Kasumi-1 (cell line): Measurements from ENCODE around the gene KRTAP10-12.
"Not testable (repeated sequence)": the region's sequence is repeated elsewhere in the genome, so short reads cannot be mapped to it uniquely, and the experiment has no call there.

Source experiments
- DNase-seq, 2 experiments: peaks; one replicate each; lab custom pipeline; 2025; lab: John Stamatoyannopoulos, UW

Gene KRTAP10-12

DNA sequence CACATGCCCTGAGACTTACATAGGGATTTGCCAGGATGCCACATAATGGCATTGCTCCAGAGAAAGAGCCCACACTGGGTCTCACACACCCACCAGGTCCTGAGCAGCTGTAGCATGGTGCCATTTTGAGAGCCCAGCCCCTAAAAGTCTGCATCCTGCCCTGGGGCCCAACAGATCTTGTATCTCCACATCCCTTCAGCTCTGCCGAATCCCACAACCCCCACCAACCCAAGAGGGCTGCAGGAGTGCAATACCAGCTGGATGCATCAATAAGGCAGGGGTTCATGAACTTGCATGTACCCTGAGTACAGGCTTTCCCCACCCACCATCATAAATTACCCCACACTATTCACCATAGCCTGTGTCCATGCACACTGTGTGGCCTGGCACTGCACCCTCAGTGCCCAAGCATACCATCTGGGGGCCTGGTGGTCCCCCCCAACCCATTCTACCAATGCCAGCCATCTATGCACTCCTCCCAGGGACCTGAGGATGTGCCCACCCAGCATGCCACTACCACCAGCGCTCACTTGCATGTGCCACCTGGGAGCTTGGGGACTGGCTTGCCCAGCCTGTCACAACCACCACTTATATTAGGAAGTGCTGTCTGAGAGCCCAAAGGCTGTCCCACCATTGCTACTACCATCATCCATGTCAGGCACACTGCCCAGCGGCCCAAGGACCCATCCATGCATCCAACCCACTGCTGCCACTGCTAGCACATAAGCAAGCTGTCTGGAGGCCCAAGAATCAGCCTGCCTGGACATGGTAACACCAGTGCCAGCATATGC is 26.1 kb upstream of the KRTAP10-12 start:
- no peak for DNase-seq

DNA sequence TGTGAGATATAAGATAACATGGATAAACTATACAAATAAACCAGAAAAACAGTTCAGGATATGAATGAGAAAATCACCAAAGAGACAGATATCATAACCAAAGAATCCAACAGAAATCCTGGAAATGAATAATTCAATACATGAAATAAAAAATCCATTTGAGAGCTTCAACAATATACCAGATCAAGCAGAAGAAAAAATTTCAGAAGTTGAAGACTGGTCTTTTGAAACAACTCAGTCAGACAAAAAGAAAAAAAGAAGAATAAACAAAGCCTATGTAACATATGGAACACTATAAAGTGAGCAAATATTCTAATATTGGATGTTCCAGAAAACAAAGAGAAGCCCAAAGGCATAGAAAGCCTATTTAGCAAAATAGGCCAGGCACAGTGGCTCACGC is 25.1 kb upstream of the KRTAP10-12 start:
- DNase-seq: no peak

DNA sequence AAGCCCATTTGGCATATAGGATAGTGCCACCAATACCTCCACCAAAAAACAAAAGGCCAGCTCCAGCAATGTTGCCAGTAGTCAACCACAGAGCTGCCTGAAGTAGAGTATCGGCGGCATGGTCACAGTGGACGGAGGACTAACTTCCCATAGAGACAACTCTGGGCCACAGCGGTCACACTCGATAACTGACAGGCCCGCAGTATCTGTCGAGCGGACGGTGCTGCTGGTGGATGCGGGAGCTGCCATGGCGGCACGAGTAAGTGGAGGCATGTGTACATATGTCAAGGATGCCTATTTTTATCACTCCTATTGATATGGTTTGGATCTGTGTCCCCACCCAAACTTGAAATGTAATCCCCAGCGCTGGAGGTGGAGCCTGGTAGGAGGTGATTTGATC is 19.1 kb upstream of the KRTAP10-12 start:
- no peak for DNase-seq

DNA sequence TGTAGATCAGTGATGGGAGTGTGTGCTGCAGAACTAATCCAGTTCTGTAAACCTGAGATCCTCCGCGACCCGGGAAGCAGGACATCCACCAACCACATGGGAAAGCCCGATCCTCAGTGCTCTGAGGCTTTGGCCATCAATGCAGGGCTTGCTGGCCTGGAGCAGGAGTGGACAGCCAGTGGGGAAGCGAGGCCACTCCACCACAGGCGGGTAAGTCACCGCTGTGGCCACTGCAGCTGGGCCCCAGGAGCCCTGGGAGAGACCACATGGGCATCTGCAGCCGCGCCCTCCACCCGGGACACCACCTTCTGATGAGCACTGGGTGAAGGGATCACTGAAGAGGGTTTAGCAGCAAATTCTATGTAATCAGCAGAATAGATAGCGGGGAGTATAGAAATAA is 15.8 kb upstream of the KRTAP10-12 start:
- DNase-seq: no peak

DNA sequence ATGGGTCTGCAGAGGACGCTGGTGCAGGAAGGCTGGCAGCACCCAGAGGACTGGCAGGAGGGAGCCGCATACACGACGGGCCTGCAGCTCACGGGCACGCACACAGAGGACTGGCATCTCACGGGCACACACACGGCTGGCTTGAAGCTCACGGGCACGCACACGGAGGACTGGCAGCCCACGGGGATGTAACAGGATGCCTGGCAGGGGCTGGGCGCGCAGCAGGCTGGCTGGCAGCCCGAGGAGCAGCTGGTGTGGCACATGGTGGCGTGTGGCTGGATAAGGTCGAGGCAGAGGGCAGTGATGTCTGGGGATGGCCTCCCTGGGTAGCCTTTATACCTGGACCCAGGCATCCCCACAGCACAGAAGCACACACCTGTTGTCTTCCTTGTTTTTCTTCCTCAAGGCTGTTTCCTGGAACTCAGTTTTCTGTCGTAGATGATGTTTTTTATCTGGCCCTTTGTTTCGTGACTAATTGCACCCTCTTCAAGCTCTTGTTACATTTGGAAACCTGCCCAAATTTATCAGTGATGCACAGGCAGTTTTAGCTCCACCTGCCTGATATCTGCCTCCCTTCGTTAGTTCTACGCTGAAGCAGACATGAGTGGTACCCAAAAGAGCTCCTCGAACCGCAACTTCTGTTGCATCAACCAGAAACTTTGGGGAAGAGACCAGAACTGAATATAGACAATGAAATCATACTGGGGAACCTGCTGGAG is 15.0 kb upstream of the KRTAP10-12 start, which contains the start of gene KRTAP12-1:
Gene KRTAP12-1, minus strand, starts transcription at position 303 of the 719 bp plus-strand sequence. Its CDS starts 40 bp downstream, at position 263.
- DNase-seq: no peak

DNA sequence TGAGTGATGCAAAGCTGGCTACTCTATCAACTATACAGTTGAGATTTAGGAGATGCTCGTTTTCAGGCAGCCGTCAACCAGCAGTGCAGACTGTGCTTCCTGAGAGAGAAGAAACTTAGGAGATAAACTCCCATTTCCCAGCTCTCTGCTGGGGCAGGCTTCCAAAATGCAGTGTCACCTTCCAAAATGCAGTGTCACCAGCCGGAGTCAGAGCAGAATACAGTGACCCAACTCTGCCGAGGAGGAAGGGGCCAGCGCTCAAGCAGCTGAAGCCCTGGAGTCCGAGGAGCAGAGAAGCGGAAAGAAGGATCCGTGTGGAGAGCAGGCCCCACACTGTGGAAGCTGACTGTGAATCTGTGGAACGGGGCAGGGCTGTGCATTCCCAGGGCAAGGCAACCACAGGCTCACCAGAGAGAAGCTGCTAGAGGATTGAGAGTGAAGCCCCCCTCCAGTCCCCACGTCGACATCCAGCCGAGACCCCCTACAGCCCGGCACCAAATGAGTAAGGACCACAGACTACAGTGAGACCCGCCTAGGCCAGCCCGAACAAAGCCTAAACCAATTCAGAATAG is 14.3 kb upstream of the KRTAP10-12 start:
- no peak for DNase-seq

DNA sequence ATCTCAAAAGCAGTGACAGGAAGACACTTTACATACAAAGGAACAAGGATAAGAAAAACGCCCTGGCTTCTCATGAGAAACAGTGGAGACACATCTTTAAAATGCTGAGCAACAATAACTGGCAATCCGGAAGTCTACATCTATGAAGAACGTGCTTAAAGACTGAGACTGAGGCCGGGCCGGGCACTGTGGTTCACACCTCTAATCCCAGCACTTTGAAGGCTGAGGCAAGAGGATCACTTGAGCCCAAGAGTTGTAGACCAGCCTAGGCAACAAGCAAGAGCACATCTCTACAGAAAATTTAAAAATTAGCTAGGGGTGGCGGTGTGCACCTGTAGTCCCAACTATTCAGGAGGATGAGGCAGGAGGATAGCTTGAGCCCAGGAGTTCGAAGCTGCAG is 12.9 kb upstream of the KRTAP10-12 start:
- DNase-seq: no peak

DNA sequence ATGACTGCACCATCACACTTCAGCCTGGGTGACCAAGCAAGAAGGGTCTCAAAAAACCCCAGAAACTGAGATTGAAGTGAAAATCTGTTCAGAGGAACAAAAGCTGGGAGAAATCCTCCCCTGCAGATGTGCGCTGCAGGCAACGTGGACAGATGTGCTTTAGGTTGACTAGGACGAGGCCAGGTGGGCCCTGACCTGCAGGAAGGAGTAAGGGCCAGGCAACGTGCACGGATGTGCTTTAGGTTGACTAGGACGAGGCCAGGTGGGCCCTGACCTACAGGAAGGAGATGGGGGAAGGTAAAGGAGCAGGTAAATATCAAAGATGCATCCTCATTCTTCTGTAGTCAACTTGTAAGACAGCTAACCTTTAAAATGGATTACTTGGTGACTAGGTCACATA is 12.5 kb upstream of the KRTAP10-12 start:
- no peak for DNase-seq

DNA sequence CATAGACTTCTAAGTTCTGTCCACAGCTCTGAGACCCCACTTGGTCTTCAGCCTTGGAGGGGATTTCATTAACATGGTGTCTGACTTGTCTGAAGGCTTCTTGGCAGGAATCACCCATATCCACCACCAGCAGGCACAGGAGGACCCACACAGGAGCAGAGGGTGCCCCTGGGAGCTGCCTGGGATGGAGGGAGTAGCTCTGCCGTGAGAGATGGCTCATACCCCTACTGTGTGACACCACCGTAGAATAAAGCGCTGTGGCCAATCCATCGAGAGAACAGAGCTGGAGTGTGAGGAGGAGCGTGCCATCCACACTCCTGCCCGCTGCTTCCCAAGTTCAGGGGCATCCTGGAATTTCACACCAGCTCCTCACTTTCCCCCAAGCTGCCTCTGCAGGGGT is 11.9 kb upstream of the KRTAP10-12 start:
- not testable (repeated sequence) for DNase-seq

DNA sequence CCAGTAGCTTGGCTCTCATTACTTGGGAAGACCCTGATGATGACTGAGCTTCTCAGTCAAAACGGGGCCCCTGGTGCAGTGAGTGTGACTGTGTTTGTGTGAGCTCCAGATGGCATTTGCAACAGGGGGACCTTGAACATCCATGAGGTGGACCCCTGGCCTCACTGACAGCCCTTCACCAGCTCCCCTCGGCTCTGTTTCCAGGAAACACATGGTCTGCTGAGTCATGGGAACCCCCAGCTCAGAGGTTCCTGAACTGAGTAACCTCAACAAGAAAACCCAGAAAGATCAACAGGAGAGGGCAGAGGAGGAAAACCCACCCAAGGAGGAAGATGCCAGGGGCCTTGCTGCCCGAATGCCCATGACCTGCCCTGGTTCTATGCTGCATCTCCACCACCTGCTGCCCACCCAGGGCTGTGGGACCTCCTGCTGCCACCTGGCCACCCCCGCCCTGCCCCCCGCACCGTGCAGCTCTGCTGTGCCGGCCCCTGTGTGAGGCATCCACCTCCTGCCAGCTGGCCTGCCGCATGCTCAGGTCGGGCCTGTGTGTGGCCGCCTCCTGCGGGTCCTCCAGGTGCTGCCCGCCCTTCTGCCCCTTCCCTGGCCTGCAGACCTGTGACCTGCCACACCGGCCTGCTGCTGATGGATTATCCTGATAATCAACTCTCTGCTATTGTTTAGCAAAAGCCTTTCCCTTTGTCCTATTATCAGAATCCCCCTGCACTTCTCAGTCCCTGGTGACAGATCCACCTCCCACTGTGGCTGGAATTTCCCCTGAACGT is 10.8 kb upstream of the KRTAP10-12 start:
- no peak for DNase-seq

DNA sequence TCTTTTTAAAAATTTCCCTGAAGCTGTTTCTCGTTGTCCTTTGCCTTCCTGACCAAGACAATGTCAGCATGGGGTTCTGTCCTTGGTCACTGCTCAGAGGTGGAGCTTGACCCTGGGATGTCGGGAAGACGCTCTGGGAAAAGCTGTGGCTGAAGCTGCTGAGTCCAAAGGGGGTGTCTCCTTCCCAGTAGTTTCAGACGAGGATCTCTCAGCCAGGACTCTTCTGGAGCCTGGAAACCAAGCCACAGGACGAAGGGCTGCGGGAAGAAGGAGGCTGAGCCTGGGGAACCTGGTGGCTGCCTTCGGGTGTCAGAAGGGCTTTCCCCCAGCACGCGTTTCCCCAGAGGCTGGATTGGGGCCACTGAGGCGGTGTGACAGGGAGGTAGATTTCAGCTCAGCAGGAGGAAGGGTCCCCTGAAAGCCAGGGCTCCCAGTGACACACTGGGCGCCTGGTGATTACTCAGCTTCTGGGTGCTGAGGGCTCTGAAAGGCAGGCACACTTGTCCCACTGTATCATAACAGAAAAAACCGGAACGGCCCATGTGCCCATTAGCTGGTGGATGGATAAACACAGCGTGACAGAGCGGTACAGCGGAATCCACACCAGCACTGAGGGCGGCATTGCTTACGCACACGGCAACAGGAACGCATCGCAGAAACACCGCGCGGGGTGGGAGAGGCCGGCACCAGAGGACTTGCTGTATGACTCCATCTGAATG is 10.0 kb upstream of the KRTAP10-12 start:
- no peak for DNase-seq

DNA sequence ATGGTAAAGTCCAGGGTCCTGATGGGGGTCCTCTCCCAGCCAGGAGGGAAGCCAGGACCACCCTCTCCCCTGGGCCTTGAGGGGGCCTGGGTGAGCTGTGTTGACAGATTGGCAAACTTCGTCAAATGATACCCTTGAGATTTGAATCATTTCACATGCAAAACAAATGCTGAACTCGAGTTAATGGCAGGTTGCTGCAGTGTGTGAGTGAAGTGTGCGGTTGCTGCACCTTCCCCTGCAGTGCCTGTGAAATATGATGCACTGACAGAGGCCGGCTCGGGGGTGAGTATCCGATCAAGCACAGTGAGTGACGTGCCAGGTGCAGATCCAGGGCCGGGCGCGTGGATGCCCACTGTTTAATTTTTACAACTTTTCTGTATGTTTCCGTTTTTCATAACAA is 9.3 kb upstream of the KRTAP10-12 start:
- DNase-seq: no peak

DNA sequence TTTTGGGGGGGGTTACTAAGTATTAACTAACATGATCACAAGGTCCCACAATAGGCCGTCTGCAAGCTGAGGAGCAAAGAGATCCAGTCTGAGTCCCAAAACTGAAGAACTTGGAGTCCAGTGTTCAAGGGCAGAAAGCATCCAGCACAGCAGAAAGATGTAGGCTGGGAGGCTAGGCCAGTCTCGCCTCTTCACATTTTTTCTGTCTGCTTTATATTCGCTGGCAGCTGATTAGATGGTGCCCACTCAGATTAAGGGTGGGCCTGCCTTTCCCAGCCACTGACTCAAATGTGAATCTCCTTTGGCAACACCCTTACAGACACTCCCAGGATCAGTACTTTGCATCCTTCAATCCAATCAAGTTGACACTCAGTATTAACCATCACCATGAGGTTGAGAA is 7.2 kb upstream of the KRTAP10-12 start:
- not testable (repeated sequence) for DNase-seq

DNA sequence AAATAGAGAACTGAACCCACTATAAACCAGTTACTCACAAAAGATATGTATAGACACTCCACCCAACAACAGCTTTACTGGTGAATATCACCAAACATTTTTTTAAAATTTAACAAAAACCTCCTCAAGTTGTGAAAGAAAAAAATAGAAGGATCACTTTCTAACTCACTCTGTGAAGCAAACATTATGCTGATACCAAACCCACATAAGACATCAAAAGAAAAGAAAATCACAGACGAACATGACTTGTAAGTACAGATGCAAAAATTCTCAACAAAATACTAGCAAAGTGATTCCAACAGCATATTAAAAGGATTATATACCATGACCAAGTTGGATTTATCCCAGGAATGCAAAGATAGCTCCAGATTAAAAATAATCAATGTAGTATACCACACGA is 5.3 kb upstream of the KRTAP10-12 start:
- no peak for DNase-seq

DNA sequence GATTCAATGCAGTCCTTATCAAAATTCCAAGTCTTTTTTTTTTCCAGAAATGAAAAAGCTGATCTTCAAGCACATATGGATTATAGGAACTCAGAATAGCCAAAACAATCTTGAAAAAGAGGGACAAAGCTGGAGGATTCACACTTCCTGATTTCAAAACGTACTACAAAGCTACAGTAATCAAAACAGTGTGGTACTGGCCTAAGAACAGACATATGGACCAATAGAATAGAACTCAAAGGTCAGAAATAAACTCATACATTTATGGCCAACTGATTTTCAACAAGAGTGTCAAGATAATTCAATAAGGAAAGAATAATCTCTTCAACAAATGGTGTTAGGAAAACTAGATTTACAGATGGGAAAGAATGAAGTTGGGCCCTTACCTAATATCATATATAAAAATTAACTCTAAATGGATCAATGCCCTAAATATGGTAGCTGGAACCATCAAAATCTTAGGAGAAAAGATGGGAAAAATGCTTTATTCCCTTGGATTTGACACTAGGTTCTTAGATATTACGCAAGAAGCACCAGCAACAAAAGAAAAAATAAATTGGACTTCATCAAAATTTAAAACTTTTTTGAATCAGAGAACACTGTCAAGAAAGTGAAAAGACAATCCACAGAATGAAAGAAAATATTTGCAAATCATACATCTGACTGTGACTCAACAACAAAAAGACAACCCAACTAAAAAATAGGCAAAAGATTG is 4.0 kb upstream of the KRTAP10-12 start:
- no peak for DNase-seq

DNA sequence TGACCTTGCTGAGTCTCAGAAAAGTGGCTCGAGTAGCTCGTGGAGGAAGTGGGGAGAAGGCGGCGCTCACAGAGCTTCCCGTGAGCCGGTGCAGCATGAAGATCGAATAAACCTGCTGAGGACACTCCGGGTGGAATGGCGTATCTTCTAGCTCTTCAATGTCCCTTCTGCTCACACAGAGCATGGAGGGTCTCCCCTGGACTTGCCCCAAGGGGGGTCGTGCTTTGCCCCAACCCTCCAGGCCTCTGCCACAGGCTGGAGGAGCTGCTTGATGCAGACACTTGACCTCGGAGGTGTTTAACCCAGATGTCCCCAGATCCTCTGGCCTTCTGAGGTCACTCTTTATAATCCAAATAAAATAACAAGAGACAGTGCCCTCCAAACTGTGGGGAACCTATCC is 2.2 kb upstream of the KRTAP10-12 start:
- DNase-seq: no peak

DNA sequence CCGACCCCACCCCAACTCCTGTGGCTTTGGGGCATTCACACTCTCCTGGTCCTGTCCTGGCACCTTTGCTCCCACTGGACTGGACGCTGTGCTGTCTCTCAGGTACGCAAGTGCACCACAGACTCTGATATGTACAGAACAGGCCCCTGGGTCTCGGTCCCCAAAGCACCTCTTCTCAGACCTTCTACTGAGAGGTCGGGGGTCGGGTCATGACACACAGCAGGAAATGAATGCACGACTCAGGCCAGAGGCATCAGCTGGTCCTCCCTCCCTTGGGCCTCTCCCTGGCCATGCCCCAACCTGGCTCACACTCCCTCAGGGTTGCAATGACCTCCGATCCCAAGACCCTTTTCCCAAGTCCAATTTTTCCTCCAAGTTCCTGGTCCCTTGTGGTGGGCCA is 1.8 kb upstream of the KRTAP10-12 start:
- DNase-seq: no peak

DNA sequence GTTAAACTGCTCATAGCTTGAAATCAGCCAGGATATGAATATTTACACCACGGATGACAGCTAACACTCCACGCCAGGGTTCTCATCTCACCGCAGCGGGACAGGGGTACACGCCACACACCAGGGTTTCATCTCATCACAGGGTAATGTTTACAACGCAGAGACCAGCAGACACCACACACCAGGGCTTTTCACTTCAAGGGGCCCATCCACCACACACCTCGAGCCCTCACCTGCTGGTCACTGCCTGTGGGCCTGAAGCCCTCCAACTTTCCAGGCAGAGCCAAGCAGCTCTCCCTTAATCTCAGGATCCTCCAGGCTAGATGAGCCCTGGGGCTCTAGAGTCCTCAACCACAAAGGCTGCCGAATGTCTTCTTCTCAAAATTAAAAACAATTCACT is 1.3 kb upstream of the KRTAP10-12 start:
- DNase-seq: no peak

DNA sequence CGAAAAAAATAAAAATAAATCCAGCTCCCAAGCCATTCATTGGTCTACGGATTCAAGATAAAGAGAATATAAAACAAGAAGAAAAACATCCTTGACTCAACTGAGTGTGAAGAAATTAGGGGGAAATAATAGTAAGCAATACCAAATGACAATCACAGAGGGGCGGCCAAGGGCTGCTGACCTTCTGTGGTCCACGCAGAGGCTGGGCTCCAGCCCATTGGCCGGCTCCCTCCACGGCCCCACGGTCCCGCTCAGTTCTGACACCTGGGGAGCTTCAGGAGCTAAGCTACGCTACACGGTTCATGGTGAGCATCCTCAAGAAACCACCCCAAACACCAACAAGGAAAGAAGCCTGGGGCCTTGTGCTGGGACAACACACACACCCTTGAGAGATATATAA is 400 bp upstream of the KRTAP10-12 start:
- DNase-seq: no peak

DNA sequence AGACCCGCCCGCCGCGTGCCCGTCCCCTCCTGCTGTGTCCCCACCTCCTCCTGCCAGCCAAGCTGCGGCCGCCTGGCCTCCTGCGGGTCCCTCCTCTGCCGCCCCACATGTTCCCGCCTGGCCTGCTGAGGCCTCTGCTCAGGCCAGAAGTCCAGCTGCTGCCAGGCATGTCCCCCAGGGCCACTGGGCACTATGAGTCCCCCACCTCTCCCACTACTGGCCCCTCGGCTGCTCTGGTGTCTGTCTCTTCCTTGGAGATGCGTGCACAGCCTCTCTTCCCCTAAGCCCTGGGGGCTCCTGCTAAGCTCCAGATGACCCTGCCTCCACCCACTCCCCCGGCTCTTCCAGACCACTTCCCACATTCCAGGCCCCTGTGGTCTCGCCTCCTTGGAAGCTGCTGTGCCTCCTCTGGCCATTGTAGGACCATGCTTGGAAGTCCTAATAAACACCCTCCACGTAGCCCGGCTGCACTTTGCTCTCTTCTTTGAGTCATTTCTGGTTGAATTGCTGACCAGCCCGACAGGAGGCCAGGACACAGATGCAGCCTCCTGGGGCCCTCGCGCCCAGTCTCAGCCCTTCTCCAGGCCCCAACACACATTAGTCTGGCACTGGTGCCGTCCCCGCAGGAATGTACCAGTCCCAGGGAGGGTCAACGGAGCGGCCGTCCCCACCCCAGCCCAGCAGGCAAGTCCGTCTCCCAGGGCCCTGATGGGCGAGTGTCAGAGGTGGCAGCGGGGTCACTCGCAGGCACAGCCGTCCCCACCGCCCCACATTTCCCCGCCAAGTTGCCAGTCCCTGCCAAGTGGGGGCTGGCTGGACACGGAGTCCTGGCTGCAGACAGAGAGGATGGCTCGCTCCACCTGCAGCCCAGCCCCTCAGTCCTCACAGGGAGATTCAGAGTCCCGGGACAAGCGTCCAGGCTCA is 1.1 kb downstream of the KRTAP10-12 start:
- DNase-seq: no peak
